GM12878 (cell line): ENCODE results near the gene SHROOM1. TPM values are rescaled to one million over a fixed set of nuclear protein-coding genes. Genes with fewer than 3 reads are reported as not detected.

ENCODE experiments used
- ATAC-seq: fragments of 200-7000 bp; cut with Tn5 transposase; 3 replicates; pipeline ENCODE4 v1.9.1; 2020; ENCODE audit warnings: mild to moderate bottlenecking, moderate library complexity
- BruUV-seq: library from RNA; stranded (reverse); fragments of 400-500 nt; replicated peaks from 2 replicates; lab custom pipeline; 2021; lab: Mats Ljungman, UMichigan
- CTCF ChIA-PET: fragments of 300-600 bp; sonication (Branson Sonifier 250); formaldehyde crosslinking; extraction: SDS; loops from one replicate; lab custom pipeline; 2021; ENCODE audit warnings: inconsistent platforms; lab: Yijun Ruan, JAX
- POLR2A ChIA-PET: fragments of 350-600 bp; formaldehyde crosslinking; extraction: SDS; loops from one replicate; lab custom pipeline; 2021; ENCODE audit warnings: inconsistent platforms; lab: Charles Lee
- RAD21 ChIA-PET: fragments of 300-600 bp; sonication (Branson Sonifier 250); formaldehyde crosslinking; loops from one replicate; lab custom pipeline; 2023; ENCODE audit warnings: antibody characterized with exemption; ENCODE audit not compliant: unreplicated experiment; lab: Charles Lee
- SMC1A ChIA-PET: fragments of 300-600 bp; sonication (Branson Sonifier 250); formaldehyde crosslinking; loops from one replicate; lab custom pipeline; 2023; ENCODE audit not compliant: unreplicated experiment, uncharacterized antibody; lab: Charles Lee
- DNase-seq: peaks from one replicate; pipeline ENCODE4 v3.0.0-alpha.2; 2011; ENCODE audit warnings: low read depth, low spot score
- FAIRE-seq: peaks from 3 replicates; lab custom pipeline; 2011; peaks lifted over from hg19 to GRCh38; lab: Jason Lieb, UNC
- H2AFZ ChIP-seq: 2 replicates; pipeline ENCODE4 v1.6.0; 2011; ENCODE audit warnings: low read depth, low read length, control low read depth; ENCODE audit not compliant: control insufficient read depth
- H3K27ac ChIP-seq: 2 replicates; pipeline ENCODE4 v1.5.1; 2011; ENCODE audit warnings: control low read depth; ENCODE audit not compliant: control insufficient read depth, insufficient read depth
- H3K27me3 ChIP-seq, 2 experiments: replicated peaks in 1 of 2; 2 replicates each; pipeline versions ENCODE4 v1.6.0 to v1.6.1; 2011; ENCODE audit warnings: low read length in 1 of 2; ENCODE audit not compliant: control insufficient read depth in 2 of 2, insufficient read depth in 2 of 2
- H3K36me3 ChIP-seq, 2 experiments: 2 replicates each; pipeline ENCODE4 v1.5.1; 2011; ENCODE audit warnings: low read length in 1 of 2; ENCODE audit not compliant: control insufficient read depth in 2 of 2, insufficient read depth in 2 of 2
- H3K4me1 ChIP-seq: 2 replicates; pipeline ENCODE4 v1.6.1; 2011; ENCODE audit warnings: mild to moderate bottlenecking, low read length, moderate library complexity, mixed read lengths; ENCODE audit not compliant: control insufficient read depth, insufficient read depth
- H3K4me2 ChIP-seq: 2 replicates; pipeline ENCODE4 v1.6.0; 2011; ENCODE audit warnings: control low read depth; ENCODE audit not compliant: control insufficient read depth, insufficient read depth
- H3K4me3 ChIP-seq: fragments of 200-600 bp; sonication (generic); 2 replicates; pipeline ENCODE4 v1.5.1; 2016
- H3K79me2 ChIP-seq: 2 replicates; pipeline ENCODE4 v1.6.0; 2011; ENCODE audit warnings: low read length; ENCODE audit not compliant: control insufficient read depth, insufficient read depth
- H3K9ac ChIP-seq: 2 replicates; pipeline ENCODE4 v1.8.0; 2011; ENCODE audit warnings: low read length, control low read depth, mixed read lengths; ENCODE audit not compliant: control insufficient read depth, insufficient read depth
- H3K9me3 ChIP-seq: replicated peaks from 3 replicates; pipeline ENCODE4 v1.5.1; 2011; ENCODE audit warnings: mild to moderate bottlenecking, low read length; ENCODE audit not compliant: control insufficient read depth, insufficient read depth
- H4K20me1 ChIP-seq: 2 replicates; pipeline ENCODE4 v1.6.0; 2011; ENCODE audit not compliant: control insufficient read depth, insufficient read depth
- BACH1 ChIP-seq: fragments of 450-650 bp; IDR thresholded peaks from 2 replicates; pipeline ENCODE4 v1.6.1; 2017; ENCODE audit warnings: mild to moderate bottlenecking, borderline replicate concordance
- GATAD2B ChIP-seq: fragments of 450-650 bp; conservative IDR thresholded peaks from 2 replicates; pipeline ENCODE4 v1.6.1; 2017; ENCODE audit warnings: low read depth, mild to moderate bottlenecking, moderate library complexity
- MEF2B ChIP-seq: fragments of 450-650 bp; IDR thresholded peaks from 2 replicates; pipeline ENCODE4 v1.6.1; 2018; ENCODE audit warnings: mild to moderate bottlenecking, moderate library complexity; ENCODE audit not compliant: partially characterized antibody, poor library complexity, severe bottlenecking
- NR2F1 ChIP-seq: fragments of 450-650 bp; conservative IDR thresholded peaks from 2 replicates; pipeline ENCODE4 v1.6.1; 2017; ENCODE audit warnings: mild to moderate bottlenecking
- SPI1 ChIP-seq: IDR thresholded peaks from 2 replicates; pipeline ENCODE4 v1.6.1; 2011; ENCODE audit warnings: low read depth, mild to moderate bottlenecking, low read length, moderate library complexity, borderline replicate concordance; ENCODE audit not compliant: insufficient read depth
- SUZ12 ChIP-seq: fragments of 200-600 bp; sonication (generic); IDR thresholded peaks from one replicate; pipeline ENCODE4 v1.6.1; 2018; ENCODE audit warnings: antibody characterized with exemption, mild to moderate bottlenecking; ENCODE audit not compliant: unreplicated experiment
- WGBS: methylation state at CpG from one replicate; pipeline ENCODE4 v1.1.6; 2016; ENCODE audit warnings: low lambda C conversion rate; ENCODE audit not compliant: insufficient replicate concordance, insufficient coverage; ENCODE audit errors: missing lambda C conversion rate; 5-methylcytosine and 5-hydroxymethylcytosine counted together
- in situ Hi-C: fragments of 300-500 bp; cut with MboI; formaldehyde crosslinking; loops from 9 replicates; pipeline ENCODE4 v1.14.3; 2018; ENCODE audit warnings: mixed read lengths
- intact Hi-C: fragments of 100-400 bp; cut with micrococcal nuclease; formaldehyde crosslinking; loops from one replicate; pipeline ENCODE4 v1.14.2; 2022; ENCODE audit not compliant: unreplicated experiment
- polyA plus RNA-seq, 11 experiments: library from polyadenylated mRNA; depleted of rRNA in 4 of 11; unstranded in 6 of 11; stranded (reverse) in 5 of 11; fragments of >200 nt; fragmentation: Nextera tagmentation in 4 of 11; fragmentation: Illumina TruSeq in 1 of 11; extraction: Ambion mirVana in 4 of 11; extraction: Trizol in 1 of 11; gene quantifications; 1 replicate in 1 of 11; 2 replicates in 10 of 11; pipeline versions ENCODE4 v1.2.1 to v1.2.3, GENCODE V29; 2011 to 2016; ENCODE audit warnings: inconsistent platforms in 2 of 11, missing spikeins in 2 of 11, low read depth in 1 of 11
- total RNA-seq, 4 experiments: library from RNA; depleted of rRNA in 3 of 4; stranded (reverse); fragments of >200 nt in 3 of 4; fragmentation: Illumina TruSeq in 1 of 4; extraction: Trizol in 1 of 4; gene quantifications; 2 replicates each; pipeline versions ENCODE4 v1.2.1 to v1.2.3, GENCODE V29; 2013 to 2021
- TF ChIP-seq, protein P1 (sequence below): IDR thresholded peaks from 2 replicates; pipeline ENCODE4 v1.6.1; 2011; ENCODE audit warnings: mild to moderate bottlenecking, low read depth, low read length, moderate library complexity; ENCODE audit not compliant: insufficient replicate concordance
- TF ChIP-seq, protein P2 (sequence below): IDR thresholded peaks from 2 replicates; pipeline ENCODE4 v1.6.1; 2011; ENCODE audit warnings: low read depth, low read length, improper control_type of control experiment, borderline replicate concordance

SHROOM1 gene
- total and polyA plus RNA-seq, 10 of the 15 experiments (the other 5 are each of a cell fraction or from before 2014, with no cell fraction given) = 0.05 to 3.9 (median 1.3) TPM

DNA sequence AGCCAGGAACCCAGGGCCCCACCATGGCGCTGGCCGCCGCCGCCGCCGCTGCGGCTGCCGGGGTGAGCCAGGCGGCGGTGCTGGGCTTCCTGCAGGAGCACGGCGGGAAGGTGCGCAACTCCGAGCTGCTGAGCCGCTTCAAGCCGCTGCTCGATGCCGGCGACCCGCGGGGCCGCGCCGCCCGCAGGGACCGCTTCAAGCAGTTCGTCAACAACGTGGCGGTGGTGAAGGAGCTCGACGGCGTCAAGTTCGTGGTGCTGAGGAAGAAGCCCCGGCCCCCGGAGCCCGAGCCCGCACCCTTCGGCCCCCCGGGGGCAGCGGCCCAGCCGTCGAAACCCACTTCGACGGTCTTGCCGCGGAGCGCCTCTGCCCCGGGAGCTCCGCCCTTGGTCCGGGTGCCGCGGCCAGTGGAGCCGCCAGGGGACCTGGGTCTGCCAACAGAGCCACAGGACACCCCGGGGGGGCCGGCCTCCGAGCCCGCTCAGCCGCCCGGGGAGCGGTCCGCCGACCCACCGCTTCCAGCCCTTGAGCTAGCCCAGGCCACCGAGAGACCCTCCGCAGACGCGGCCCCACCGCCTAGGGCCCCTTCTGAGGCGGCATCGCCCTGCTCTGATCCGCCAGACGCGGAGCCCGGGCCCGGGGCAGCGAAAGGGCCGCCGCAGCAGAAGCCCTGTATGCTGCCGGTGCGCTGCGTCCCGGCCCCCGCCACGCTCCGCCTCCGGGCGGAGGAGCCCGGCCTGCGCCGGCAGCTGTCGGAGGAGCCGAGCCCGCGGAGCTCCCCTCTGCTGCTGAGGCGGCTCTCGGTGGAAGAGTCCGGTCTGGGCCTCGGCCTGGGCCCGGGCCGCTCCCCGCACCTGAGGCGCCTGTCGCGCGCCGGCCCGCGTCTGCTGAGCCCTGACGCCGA lies 16.6 kb downstream of the SHROOM1 start (continued):
- peak; percentile 67; the same call in 1 of the 2 replicates for TF ChIP-seq GATAD2B
- TF ChIP-seq, protein P1, sequence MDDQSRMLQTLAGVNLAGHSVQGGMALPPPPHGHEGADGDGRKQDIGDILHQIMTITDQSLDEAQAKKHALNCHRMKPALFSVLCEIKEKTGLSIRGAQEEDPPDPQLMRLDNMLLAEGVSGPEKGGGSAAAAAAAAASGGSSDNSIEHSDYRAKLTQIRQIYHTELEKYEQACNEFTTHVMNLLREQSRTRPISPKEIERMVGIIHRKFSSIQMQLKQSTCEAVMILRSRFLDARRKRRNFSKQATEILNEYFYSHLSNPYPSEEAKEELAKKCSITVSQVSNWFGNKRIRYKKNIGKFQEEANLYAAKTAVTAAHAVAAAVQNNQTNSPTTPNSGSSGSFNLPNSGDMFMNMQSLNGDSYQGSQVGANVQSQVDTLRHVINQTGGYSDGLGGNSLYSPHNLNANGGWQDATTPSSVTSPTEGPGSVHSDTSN = no peak

DNA sequence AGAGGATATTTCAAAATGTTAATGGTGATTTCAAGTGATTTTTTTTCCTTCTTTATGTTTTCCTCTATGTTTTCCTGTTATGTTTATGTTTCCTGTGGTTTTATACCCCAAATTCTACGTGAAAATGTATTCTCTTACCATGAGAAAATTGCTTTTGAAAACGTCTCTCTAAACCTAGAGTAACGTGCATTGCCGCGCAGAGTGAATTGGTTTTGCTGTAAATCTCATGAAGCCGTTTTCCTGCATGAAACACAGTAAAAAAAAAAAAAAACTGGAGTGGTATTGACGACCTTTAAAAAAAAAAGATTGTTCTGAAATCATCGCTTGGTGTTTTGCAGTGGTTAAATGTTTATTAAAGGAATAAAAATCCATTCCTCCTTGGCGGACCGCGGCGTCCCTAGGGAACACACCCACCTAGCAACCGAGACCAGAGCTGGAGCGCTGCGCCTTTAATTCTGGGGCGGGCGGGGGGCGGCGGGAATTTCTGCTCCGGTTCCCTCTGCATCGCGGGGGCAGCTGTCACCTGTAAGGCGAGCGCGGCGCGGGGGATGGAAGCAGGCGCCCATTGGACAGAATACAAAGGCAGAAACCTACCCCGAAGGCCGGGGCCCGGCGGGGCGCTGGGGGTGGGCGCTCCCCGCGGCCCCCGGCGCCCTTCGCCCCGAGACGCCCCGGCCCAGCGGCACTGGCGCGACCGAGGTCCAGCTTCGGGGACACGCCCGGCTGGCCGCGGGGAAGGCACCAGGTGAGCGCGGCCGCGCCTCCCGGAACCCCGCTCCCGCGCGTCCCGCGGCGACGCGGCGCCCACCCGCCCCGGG lies 17.5 kb downstream of the SHROOM1 start, which contains the start of gene SOWAHA:
TSS of gene SOWAHA (plus strand) at position 522 of the 818 bp plus-strand sequence. CDS start 320 bp downstream, outside the sequence.
- BruUV-seq = no TSS peak

More for the DNA sequence above, 17.5 kb downstream of the SHROOM1 start, which contains the start of gene SOWAHA:
- Histone ChIP-seq H3K9ac (no peak within 1 kb of the TSS), H3K4me1 (no peaks in the 10 kb centered on the region; the same call in 1 of the 2 replicates), H2AFZ (peak within 1 kb of the TSS; percentile 47), H3K79me2 (no peaks in the 10 kb centered on the region), H3K36me3 (no peaks in the 10 kb centered on the region), H3K27ac (no peak within 1 kb of the TSS), H3K4me2 (peak within 1 kb of the TSS; percentile 74), H3K4me3 (peak within 1 kb of the TSS; percentile 41; the same call in 1 of the 2 replicates), H3K9me3 (no peaks in the 10 kb centered on the region; the same call in 2 of the 3 replicates), H4K20me1 (no peaks in the 10 kb centered on the region), H3K27me3 (peaks cover 0 to 11% of the 10 kb centered on the region in 2 experiments; a peak in 2 of 4 replicates)
- intact Hi-C loops = no loop called here
- in situ Hi-C loops = no loop called here
- RAD21 ChIA-PET = interaction anchor here (0.6 to 1.9 kb wide), 11 partner anchors 12 to 287 kb away, joined by 3 to 7 read pairs (median 4); partner anchors contain the start of gene KIF3A
- WGBS = 4% methylated on average over 36 of the region's 68 CpGs
- FAIRE-seq = no peak
- ATAC-seq = peak; percentile 16
- CTCF ChIA-PET = interaction anchor here (1.0 to 1.1 kb wide), 2 partner anchors 63 to 286 kb away, joined by 3 to 4 read pairs; no protein-coding TSS in a partner anchor
- TF ChIP-seq BACH1 (peak; percentile 21; the same call in 1 of the 2 replicates), NR2F1 (peak; percentile 40; the same call in 1 of the 2 replicates), SPI1 (no peak), SUZ12 (peak; percentile 50), MEF2B (peak; percentile 70)
- TF ChIP-seq, protein P2, sequence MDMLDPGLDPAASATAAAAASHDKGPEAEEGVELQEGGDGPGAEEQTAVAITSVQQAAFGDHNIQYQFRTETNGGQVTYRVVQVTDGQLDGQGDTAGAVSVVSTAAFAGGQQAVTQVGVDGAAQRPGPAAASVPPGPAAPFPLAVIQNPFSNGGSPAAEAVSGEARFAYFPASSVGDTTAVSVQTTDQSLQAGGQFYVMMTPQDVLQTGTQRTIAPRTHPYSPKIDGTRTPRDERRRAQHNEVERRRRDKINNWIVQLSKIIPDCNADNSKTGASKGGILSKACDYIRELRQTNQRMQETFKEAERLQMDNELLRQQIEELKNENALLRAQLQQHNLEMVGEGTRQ = no peak
- no peak for DNase-seq
- POLR2A ChIA-PET = interaction anchor here (0.8 to 1.3 kb wide), 3 partner anchors 11 to 66 kb away, joined by 3 to 4 read pairs (median 3); partner anchors contain the start of gene CCNI2
- SMC1A ChIA-PET = interaction anchor here (1.1 to 1.2 kb wide), 2 partner anchors 11 to 31 kb away, joined by 3 read pairs; no protein-coding TSS in a partner anchor
